Fibroblast of pulmonary artery (primary cell): ENCODE data around the gene EPHX1.

ENCODE experiments used
- DNase-seq: peaks from one replicate; pipeline ENCODE4 v3.0.0-alpha.2; 2010; ENCODE audit warnings: low read depth
- H3K4me3 ChIP-seq: replicated peaks from 2 replicates; pipeline ENCODE4 v1.5.1; 2011; ENCODE audit warnings: low read depth, mild to moderate bottlenecking, control low read depth, low read length, moderate library complexity
- TF ChIP-seq, protein P1 (sequence below): IDR thresholded peaks from 2 replicates; pipeline ENCODE4 v1.5.1; 2011; ENCODE audit warnings: mild to moderate bottlenecking, control low read depth, low read length, inconsistent platforms; ENCODE audit errors: missing control alignments

The EPHX1 gene

DNA sequence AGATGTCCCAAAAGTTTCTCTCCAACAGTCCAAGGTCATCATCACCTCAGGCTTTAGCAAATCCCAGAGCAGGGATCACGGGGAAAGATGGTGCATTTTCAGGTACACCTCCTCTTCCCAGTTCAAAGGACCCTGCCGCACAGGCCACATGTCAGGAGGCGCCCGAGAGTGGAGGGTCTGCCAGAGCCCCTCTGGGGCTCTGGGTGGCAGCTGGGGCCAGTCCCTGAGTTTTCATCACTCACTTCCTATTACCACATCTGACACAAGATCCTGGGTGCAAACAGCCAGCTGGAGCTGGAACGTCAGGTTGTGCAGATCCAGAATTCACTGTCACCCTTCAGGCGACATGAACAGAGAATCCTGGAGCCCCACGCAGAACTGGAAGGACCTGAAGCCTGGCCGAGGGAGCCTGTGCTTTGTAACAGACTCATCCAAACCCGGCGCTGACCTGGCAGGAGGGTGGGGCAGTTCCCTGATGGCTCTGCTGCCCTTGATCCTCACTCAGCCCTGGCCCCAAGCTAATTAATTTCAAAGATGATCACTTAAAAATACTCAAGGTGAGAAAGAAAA lies 63.4 kb downstream of the EPHX1 start:
- TF ChIP-seq, protein P1, sequence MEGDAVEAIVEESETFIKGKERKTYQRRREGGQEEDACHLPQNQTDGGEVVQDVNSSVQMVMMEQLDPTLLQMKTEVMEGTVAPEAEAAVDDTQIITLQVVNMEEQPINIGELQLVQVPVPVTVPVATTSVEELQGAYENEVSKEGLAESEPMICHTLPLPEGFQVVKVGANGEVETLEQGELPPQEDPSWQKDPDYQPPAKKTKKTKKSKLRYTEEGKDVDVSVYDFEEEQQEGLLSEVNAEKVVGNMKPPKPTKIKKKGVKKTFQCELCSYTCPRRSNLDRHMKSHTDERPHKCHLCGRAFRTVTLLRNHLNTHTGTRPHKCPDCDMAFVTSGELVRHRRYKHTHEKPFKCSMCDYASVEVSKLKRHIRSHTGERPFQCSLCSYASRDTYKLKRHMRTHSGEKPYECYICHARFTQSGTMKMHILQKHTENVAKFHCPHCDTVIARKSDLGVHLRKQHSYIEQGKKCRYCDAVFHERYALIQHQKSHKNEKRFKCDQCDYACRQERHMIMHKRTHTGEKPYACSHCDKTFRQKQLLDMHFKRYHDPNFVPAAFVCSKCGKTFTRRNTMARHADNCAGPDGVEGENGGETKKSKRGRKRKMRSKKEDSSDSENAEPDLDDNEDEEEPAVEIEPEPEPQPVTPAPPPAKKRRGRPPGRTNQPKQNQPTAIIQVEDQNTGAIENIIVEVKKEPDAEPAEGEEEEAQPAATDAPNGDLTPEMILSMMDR = no peak
- DNase-seq = no peak
- no peak overlapping the region for H3K4me3 ChIP-seq

DNA sequence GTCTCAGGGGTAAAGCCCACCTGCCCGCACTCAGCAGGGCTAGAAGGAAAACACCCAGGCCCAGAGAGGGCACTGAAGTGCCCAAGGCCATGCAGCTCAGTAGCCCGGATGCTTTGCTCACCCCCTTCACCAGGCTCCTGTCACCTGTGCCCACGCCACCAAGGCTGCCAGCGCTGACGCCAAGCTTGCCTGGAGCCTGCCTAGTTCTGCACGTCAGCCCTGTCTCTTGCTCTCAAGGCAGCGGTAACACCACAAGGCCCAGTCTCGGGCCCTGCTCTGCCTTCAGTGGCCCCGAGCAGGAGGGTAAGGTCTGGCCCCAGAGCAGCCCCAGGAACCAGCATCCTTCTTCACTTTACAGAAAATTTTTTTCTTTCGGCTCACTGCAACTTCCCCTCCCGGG lies 64.5 kb downstream of the EPHX1 start:
- TF ChIP-seq, protein P1 = no peak
- DNase-seq = no peak
- H3K4me3 ChIP-seq = no peak overlapping the region

DNA sequence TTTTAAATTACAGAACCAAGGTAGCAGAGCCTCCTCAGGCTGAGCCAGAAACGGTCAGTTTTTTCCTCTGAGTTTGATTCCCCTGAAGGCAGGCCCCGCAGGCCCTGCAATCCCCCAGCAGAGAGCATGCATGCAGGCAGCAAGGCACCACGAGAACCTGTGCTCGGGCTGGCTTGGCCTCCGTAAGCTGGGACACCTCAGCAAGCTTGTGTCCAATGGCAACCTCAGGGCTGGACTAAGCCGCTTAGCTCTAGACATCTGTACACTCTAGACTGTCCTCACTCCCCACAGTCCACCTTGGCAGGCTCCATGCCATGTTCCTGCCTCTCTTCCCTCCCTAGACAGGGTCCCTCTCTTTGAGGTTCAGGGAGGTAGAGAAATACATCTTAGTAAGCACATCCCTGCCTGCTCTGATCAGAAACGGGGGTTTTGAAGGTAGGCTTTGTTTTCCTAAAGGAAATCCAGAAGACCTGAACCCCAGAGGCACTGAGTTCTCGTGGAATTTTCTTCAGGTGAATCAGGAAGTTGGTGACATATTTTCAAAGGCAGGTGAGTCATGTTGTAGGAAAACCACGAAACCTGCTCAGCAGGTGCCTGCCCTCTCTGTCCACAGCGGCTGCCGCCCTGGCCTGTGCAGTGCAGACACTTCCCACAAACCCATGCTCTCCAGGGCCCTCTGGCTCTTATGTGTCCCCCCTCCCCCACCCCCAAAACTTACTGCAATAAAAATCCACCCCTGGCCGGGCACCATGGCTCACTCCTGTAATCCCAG lies 65.3 kb downstream of the EPHX1 start:
- DNase-seq = no peak
- TF ChIP-seq, protein P1 = no peak
- no peak overlapping the region for H3K4me3 ChIP-seq

DNA sequence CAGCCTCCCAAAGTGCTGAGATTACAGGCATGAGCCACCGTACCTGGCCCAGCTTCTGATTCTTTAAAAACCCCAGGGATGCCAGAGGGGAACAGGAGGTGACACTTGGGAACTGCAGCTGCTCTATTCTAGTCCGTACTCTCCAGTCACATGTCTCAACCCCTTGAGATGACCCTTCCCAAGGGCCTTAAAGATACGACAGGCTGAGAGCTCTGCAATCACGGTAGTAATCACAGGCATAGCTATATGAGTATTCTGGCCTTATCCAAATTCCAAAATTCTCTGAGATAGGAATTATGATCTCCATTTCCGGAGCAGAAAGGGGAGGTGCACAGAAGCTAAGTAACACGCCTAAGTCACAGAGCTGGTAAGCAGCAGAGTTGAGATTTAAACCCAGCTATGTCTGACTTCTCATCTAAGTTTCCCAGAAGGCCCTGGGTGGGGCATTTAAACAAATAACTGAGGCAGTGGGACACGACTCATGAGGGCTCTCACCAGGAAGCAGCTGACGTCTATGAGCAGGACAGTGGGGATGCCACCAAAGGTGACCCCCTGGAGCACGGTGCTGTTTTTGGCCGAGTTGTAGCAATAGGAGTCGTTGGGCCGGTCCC lies 67.1 kb downstream of the EPHX1 start:
- no peak overlapping the region for H3K4me3 ChIP-seq
- no peak for DNase-seq
- TF ChIP-seq, protein P1 = no peak

DNA sequence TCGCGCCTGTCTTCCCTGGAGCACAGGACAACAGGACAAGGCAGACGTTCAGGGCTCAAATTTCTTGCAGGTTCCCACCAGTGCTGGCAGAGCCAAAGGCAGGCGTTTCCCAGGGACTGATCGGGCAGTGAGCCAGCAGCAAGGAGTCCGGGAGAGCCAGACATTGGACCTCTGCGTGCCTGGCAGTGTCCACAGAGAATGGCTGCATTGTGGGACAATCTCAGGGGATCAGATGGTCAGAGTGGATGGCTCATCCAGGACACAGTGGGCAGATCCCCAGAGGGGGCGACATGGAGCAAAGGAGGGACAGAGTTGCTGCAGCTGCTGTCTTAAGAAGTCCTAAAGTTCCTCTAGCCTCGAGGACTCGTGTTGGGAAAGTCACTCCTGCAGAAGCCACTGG lies 67.7 kb downstream of the EPHX1 start:
- peak; percentile 59 for DNase-seq
- TF ChIP-seq, protein P1 = peak; percentile 64
- no peak overlapping the region for H3K4me3 ChIP-seq

DNA sequence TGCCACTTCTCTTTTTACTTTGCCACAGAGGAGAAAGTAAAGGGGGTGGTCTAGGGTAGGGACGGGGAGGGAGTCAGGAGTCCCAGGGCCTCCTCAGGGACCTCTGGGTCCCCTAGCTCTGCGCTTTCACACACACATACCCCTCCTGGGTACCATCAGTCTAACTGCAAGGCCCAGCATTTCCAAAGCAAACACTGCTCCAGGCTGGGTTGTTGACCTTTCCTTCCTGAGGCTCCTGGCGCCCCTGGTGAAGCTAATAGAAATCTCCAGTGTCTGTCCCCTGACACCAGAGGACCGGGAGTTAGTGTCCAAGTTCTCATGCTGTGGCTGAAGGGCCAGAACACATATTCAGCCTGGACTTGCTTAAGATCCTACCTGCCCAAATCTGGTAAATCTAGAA lies 68.4 kb downstream of the EPHX1 start:
- no peak for DNase-seq
- TF ChIP-seq, protein P1 = no peak
- H3K4me3 ChIP-seq = no peak overlapping the region
